Measurements from ENCODE around the gene CPNE2. TPM values are rescaled to one million over a fixed set of nuclear protein-coding genes. Genes with fewer than 3 reads are reported as not detected.

Gene CPNE2
- total and polyA plus RNA-seq, 2 of the 8 experiments (the other 6 are each of a cell fraction or from before 2014, with no cell fraction given) = 10.6 to 39.5 TPM

- no peak for TF ChIP-seq CHD7 (IDR thresholded peaks at IDR 0.05; ENCODE audit: insufficient replicate concordance, low read length)
- TF ChIP-seq E2F6 (IDR thresholded peaks at IDR 0.05) = no peak
- TF ChIP-seq RAD21 (IDR thresholded peaks at IDR 0.05 in 1 of 2, conservative IDR thresholded peaks at IDR 0.05 in 1 of 2; ENCODE audit: low read depth in 2 of 2, low read length in 2 of 2) = no peak
- TF ChIP-seq SIRT6 (IDR thresholded peaks at IDR 0.05; ENCODE audit: low read length) = no peak
- TF ChIP-seq CBX8 (IDR thresholded peaks at IDR 0.05; ENCODE audit: borderline replicate concordance, low read depth, low read length) = no peak
- no peak for TF ChIP-seq CHD2 (IDR thresholded peaks at IDR 0.05; ENCODE audit: low read length)
- no peak for TF ChIP-seq TEAD4 (IDR thresholded peaks at IDR 0.05; ENCODE audit: low read depth, low read length)
- no peak for TF ChIP-seq FOSL1 (IDR thresholded peaks at IDR 0.05; ENCODE audit: insufficient read depth, low read depth, low read length)
- TF ChIP-seq RXRA (IDR thresholded peaks at IDR 0.05; ENCODE audit: insufficient read depth, low read depth, low read length) = no peak
Observed at GRCh38 chr16:57048095-57048494, 44.3 kb upstream of the CPNE2 start (continued).
